ENCODE data around the gene SAMD8.
"Not testable (repeated sequence)": the region's sequence is repeated elsewhere in the genome, so short reads cannot be mapped to it uniquely, and the experiment has no call there.

Gene SAMD8

GRCh38 chr10:75086278-75086934 lies 25.1 kb upstream of the SAMD8 start:
- DNase-seq (ENCODE audit: low read depth): no peak

GRCh38 chr10:75088640-75089039 lies 22.8 kb upstream of the SAMD8 start:
- DNase-seq (ENCODE audit: low read depth): no peak

- no peak for DNase-seq (ENCODE audit: low read depth)
These were observed 21.8 kb upstream of the SAMD8 start for GRCh38 chr10:75089634-75090033.

DNA sequence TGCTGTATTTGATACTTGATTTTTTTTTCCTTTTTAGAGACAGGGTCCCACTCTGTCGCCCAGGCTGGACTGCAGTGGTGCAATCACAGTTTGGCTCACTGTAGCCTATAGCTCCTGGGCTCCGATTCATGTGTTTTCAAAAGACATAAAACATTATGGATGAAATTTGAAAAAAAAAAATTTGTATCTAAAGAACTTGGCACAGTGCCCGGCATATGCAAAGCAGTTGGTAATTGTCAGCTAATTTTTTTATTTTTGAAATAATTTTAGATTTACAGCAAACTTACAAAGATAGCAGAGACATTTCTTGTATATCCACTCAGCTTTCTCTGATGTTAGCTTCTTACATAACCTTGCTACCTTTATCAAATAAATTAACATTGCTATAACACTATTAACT lies 20.3 kb upstream of the SAMD8 start:
- no peak for DNase-seq (ENCODE audit: low read depth)

GRCh38 chr10:75094465-75094864 lies 17.0 kb upstream of the SAMD8 start:
- no peak for DNase-seq (ENCODE audit: low read depth)

GRCh38 chr10:75095631-75096030 lies 15.8 kb upstream of the SAMD8 start:
- no peak for DNase-seq (ENCODE audit: low read depth)

GRCh38 chr10:75096749-75097148 lies 14.7 kb upstream of the SAMD8 start:
- DNase-seq (ENCODE audit: low read depth): no peak

DNA sequence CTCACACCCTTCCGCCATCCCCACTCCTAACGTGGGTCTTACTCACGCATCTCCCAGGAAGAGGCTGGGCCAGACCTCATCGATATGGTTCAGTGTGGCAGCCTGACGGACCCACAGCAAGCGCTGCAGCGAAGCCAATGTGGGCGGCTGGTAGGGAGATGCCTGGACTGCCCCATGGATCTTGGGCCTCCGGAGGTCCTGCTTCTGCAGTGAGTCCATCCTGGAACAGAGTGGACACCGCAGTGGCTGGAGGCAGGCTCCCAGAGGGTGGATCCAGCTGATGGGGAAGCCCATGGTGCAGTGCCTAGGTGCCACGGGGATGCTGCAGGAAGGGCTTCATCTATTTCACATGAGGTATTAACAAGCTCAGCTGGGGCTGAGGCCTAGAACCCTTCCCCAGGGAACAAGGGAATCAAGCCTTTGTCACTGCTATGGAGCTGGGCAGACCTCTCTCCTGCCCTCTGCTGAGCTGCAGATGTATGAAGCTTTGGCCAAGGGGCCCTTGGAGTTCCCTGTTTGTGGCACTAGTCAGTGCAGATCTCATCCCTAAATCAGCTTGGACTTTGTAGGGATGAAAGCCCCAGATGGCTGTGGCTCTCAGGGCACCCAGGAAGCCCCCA lies 13.7 kb upstream of the SAMD8 start:
- DNase-seq (ENCODE audit: low read depth): no peak

GRCh38 chr10:75098902-75099673 lies 12.4 kb upstream of the SAMD8 start:
- no peak for DNase-seq (ENCODE audit: low read depth)

DNA sequence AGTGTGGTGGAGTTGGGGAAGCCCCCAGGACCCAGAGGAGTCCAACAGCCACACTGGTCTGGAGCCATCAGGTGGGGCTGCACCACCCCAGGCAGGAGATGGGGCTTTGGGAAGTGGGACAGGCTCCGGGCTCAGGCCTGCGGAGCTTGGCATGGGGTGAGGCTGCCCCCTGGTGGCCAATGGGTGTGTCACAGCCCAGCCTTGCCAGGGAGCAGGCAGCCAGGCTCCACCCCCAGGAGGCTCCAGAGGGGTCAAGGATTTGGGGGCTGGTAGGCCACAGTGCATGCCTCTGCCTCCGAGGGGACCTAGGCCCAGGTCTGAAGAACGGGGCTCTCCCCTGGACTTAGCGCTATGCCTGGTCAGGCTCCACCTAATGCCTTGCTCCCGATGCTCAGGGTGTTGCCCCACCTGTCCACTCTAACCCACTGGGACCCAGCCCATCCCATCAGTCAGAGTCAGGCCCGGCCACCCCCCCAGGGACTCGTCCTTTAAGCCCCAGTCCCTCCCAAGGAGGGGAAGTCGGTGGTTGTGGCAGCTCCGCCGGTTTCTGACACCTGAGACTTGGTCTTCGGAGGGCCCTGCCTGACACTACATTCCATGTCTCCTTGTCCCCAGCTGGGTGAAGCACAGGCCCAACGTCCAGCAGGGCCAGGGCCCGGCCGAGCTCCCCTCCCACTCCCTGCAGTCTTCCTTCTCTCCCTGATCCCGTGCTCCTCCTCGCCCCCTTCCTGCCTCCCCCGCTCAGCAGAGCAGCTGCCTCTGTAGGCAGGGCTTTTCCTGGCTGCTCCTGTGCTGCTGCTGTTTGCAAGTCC lies 11.3 kb upstream of the SAMD8 start:
- peak; percentile 69 for DNase-seq (ENCODE audit: low read depth)

DNA sequence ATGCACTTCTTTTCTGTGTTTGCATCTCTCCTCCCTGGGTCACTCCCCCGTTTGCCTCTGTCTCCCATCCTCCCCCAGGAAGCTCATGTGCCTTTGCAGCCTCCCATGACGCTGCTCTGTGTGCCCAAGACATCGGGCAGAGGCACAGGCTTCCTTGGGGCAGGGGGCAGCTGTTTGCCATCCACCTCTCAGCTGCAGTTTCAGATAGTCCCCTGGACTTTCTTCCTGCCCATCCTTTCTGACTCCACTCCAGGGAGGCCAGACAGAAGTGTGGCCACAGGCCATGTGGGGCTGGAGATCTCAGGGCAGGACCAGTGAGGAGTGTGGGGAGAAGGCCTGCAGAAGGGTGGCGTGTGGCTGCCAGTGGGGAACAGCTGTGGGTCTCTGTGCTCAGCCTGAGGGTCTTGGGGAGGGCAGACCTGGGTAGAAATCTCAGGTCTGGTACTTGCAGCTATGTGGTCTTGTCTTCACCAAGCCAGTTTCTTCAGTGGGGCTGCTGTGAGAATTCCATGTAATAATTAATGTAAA lies 10.6 kb upstream of the SAMD8 start:
- DNase-seq (ENCODE audit: low read depth): no peak

DNA sequence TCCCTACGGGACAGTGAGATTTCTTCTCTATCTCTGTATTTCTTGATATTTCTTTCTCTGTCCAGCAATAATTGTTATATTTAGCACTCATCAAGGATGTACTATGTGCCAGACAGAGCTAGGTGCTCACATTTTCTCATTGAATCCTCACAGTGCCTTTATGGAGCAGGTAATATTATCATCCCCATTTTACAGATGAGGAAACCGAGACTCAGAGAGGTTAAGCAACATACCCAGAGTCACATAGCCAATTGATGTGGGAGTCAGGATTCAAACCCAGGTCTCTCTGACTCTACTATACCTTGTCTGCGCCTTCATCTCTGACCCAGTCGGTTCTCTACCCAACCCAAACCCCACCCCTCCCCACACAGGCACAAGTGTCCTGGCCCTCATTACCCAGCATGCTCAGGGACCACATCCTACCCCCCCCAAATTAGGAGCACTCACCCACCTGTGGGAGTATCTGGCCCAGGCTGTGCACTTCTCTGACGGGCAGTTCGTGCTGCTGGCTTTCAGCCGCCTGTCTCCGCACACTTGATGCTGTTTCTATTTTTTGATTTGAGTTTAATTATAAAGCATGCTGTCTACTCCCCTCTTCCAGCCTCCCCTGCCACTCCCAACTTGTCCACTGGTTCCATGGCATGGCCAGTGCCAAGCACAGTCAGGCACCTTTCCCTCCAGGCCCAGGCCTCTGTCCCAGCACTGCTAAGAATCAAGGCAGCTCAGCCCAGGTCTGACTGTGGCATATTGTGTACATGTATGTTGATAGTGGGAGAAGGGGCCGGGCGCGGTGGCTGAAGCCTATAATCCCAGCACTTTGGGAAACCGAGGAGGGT lies 9.8 kb upstream of the SAMD8 start:
- no peak for DNase-seq (ENCODE audit: low read depth)

DNA sequence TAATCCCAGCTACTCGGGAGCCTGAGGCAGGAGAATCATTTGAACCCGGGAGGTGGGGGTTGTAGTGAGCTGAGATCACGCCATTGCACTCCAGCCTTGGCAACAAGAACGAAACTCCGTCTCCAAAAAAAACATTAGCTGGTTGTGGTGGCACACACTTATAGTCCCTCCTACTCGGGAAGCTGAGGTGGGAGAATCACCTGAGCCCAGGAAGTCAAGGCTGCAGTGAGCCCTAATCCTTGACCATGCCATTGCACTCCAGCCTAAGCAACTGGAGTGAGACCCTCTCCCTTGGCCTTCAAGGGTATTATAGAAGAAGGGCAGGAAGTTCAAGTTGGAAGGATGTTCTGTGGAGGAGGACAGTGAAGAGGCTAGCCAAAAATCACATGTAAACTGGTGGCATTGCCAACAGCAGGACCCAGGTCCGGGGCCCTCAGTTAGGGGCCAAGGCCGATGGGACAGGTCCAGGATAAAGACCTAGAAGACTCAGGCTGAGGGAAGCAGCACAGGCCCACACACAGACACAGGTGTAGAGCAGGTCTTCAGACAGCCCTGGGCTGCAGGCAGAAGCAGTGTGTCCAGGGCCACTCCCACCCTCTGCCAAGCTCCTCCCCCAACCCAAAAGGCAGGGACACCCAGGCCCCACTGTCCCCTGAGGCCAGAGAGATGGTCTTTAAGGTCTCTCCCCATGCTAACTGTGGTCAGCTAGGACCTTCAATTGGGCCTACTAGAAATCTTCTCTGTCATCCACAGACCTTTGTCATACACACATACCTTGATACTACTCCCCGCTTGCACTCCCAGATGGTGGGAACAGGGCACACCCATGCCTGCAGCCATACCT lies 8.4 kb upstream of the SAMD8 start:
- no peak for DNase-seq (ENCODE audit: low read depth)

DNA sequence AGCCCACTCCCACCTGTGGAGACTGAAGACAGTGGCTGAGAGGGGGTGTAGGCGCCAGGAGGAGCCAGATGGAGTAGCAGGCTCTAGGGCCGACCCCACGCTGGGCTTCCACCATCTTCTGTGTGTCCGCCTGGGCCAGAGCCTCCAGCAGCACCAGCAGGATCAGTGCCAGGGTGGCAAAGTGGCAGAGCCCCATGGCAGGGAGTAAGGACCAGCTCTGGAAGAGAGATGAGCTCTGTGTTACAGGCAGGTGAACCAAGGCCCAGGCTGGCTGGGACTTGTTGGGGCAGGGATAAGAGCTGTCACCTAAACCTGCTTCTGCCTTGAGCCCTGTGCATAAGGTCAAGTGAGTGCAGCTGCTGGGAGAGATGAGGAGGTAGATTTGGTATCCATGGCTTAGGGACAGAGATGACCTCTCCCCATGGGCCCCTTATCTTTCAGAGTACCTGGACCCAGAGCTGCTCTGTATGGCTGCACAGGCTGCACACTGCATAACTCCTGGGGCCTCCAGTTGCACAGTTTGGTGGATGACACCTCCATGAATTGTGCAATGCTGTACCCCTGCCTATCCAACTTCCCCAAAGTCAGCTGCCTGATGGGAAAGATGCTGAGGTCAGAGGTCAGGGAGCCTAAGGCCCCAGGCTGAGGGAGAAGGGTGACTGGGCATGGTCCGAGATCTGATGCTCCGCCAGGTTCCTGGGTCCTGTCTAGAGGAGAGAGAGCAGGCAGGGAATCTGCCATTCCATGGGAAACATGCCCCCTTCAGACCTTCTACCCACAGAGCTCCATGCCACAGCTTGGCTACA lies 7.4 kb upstream of the SAMD8 start:
- no peak for DNase-seq (ENCODE audit: low read depth)

DNA sequence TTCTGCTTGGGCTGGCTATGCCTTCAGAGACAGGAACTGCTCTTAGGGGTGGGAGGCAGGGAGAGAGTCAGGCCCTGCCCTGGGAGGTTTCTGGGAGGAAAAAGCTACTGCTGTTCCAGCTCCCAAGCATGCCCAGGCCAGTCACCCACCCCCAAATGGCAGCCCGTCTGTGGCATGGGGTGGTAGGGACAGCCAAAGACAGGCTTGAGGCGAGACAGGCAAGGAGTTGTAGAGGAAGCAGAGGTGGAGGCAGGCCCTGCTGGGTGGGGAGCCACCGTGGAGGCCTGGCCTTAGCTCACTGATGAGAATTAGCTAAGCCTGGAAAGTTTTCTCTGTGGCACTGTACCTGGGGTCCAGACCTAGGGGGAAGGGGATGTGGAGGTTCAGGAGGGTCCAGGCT lies 6.6 kb upstream of the SAMD8 start:
- DNase-seq (ENCODE audit: low read depth): no peak

GRCh38 chr10:75105576-75106197 lies 5.8 kb upstream of the SAMD8 start:
- DNase-seq (ENCODE audit: low read depth): no peak

- DNase-seq (ENCODE audit: low read depth): no peak
These were observed 5.2 kb upstream of the SAMD8 start for GRCh38 chr10:75106242-75106641.

- DNase-seq (ENCODE audit: low read depth): not testable (repeated sequence)
These were observed 4.6 kb upstream of the SAMD8 start for GRCh38 chr10:75106891-75107290.
